ENCODE measurements around the gene PHKG1.
A peak's percentile ranks its signal among the peaks of the same experiment; 100 is the strongest.
"Not testable (repeated sequence)": the region's sequence is repeated elsewhere in the genome, so short reads cannot be mapped to it uniquely, and the experiment has no call there.

The PHKG1 gene

GRCh38 chr7:56092789-56093531 lies at the start of gene PHKG1:
Gene PHKG1 (minus strand): TSS chr7:56092952. CDS start chr7:56088941, 4,011 bp downstream.
- no peak for DNase-seq (ENCODE audit: low read depth in 3 of 3, low spot score in 1 of 3)

- DNase-seq (ENCODE audit: low read depth in 3 of 3, low spot score in 1 of 3) = not testable (repeated sequence)
These were observed 38.3 kb upstream of the PHKG1 start for GRCh38 chr7:56131062-56131461.

- DNase-seq (ENCODE audit: low read depth in 3 of 3, low spot score in 1 of 3) = no peak
These were observed 34.7 kb upstream of the PHKG1 start for GRCh38 chr7:56127241-56127975.

GRCh38 chr7:56125831-56126230 lies 33.1 kb upstream of the PHKG1 start:
- no peak for DNase-seq (ENCODE audit: low read depth in 3 of 3, low spot score in 1 of 3)

GRCh38 chr7:56124981-56125380 lies 32.2 kb upstream of the PHKG1 start:
- DNase-seq (ENCODE audit: low read depth in 3 of 3, low spot score in 1 of 3) = no peak

GRCh38 chr7:56121440-56121839 lies 28.7 kb upstream of the PHKG1 start:
- no peak for DNase-seq (ENCODE audit: low read depth in 3 of 3, low spot score in 1 of 3)

GRCh38 chr7:56115852-56116538 lies 23.2 kb upstream of the PHKG1 start, which contains the start of gene NUPR2:
Gene NUPR2 (minus strand): TSS chr7:56116417. CDS start chr7:56116314, 103 bp downstream.
- DNase-seq (ENCODE audit: low read depth in 3 of 3, low spot score in 1 of 3) = no peak

- not testable (repeated sequence) for DNase-seq (ENCODE audit: low read depth in 3 of 3, low spot score in 1 of 3)
These were observed 19.5 kb upstream of the PHKG1 start for GRCh38 chr7:56112244-56112643.

GRCh38 chr7:56110611-56111010 lies 17.9 kb upstream of the PHKG1 start:
- no peak for DNase-seq (ENCODE audit: low read depth in 3 of 3, low spot score in 1 of 3)

GRCh38 chr7:56107954-56108258 lies 15.2 kb upstream of the PHKG1 start:
- DNase-seq (ENCODE audit: low read depth in 3 of 3, low spot score in 1 of 3) = no peak

- DNase-seq (ENCODE audit: low read depth in 3 of 3, low spot score in 1 of 3) = peak; percentile 76 to 84 (median 83)
These were observed 13.6 kb upstream of the PHKG1 start, which contains the start of gene CHCHD2 for GRCh38 chr7:56106108-56107073. Gene CHCHD2 (minus strand): TSS chr7:56106476. CDS start chr7:56106413, 63 bp downstream.

GRCh38 chr7:56105508-56105907 lies 12.8 kb upstream of the PHKG1 start:
- DNase-seq (ENCODE audit: low read depth in 3 of 3, low spot score in 1 of 3) = no peak

GRCh38 chr7:56104138-56104537 lies 11.4 kb upstream of the PHKG1 start:
- DNase-seq (ENCODE audit: low read depth in 3 of 3, low spot score in 1 of 3) = not testable (repeated sequence)

GRCh38 chr7:56099653-56100052 lies 6.9 kb upstream of the PHKG1 start:
- DNase-seq (ENCODE audit: low read depth in 3 of 3, low spot score in 1 of 3) = no peak

GRCh38 chr7:56098187-56099008 lies 5.6 kb upstream of the PHKG1 start:
- DNase-seq (ENCODE audit: low read depth in 3 of 3, low spot score in 1 of 3) = not testable (repeated sequence)

GRCh38 chr7:56097700-56098099 lies 4.9 kb upstream of the PHKG1 start:
- DNase-seq (ENCODE audit: low read depth in 3 of 3, low spot score in 1 of 3) = no peak

- DNase-seq (ENCODE audit: low read depth in 3 of 3, low spot score in 1 of 3) = not testable (repeated sequence)
These were observed 364 bp downstream of the PHKG1 start for GRCh38 chr7:56092388-56092787.

GRCh38 chr7:56091591-56091990 lies 1.2 kb downstream of the PHKG1 start:
- no peak for DNase-seq (ENCODE audit: low read depth in 3 of 3, low spot score in 1 of 3)

- no peak for DNase-seq (ENCODE audit: low read depth in 3 of 3, low spot score in 1 of 3)
These were observed 5.3 kb downstream of the PHKG1 start for GRCh38 chr7:56087445-56087844.

- DNase-seq (ENCODE audit: low read depth in 3 of 3, low spot score in 1 of 3) = no peak
These were observed 6.0 kb downstream of the PHKG1 start for GRCh38 chr7:56086761-56087160.
